ENCODE data around the gene RAD51AP1. TPM values are rescaled to one million over a fixed set of nuclear protein-coding genes. Genes with fewer than 3 reads are reported as not detected.

The RAD51AP1 gene
- total and polyA plus RNA-seq, 2 donors (not counting 3 experiments of a cell fraction or from before 2014, with no cell fraction given) = 9.0 to 23.1 TPM

DNA sequence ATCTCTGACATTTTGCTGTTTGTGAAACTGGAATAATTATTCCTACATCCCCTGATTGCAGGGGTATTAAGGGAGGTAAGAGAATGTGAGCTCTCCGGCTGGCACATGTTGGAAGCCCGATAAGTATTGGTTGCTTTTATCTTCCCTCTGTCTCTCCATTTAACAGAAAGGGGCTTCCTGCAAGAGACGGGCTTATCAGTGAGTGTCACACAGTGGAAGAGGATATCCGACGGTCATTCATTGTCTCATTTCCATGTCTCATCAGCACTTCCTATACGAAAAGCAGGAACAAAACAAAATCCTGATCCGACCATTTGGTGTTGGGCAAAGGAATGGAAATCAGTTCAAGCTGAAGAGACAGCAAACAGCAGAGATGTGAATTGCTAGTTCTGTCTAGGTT is 34.0 kb downstream of the RAD51AP1 start:
- H3K9ac ChIP-seq (replicated peaks; ENCODE audit: extremely low read depth, insufficient read depth, low read length) = no peak overlapping the region
- ChIA-PET POLR2A (no interaction called here), CTCF (no interaction called here)
- dilution Hi-C loops (cut with MboI; ENCODE audit: extremely low pct_ligation_motif_present, low sequenced_read_pairs) = no loop called here
- H2AFZ ChIP-seq (ENCODE audit: low read depth, low read length) = peak overlapping the region; percentile 1
- intact Hi-C loops (cut with micrococcal nuclease) = no loop called here
- H3K36me3 ChIP-seq (ENCODE audit: control insufficient read depth in 2 of 2, extremely low read depth in 1 of 2, insufficient read depth in 2 of 2, low read length in 2 of 2) = no peaks in the 10 kb centered on the region
- H3K4me1 ChIP-seq (ENCODE audit: control insufficient read depth, extremely low read depth, insufficient read depth, low read length) = peaks cover 12% of the 10 kb centered on the region
- no peaks in the 10 kb centered on the region for H4K20me1 ChIP-seq (replicated peaks; ENCODE audit: control insufficient read depth, extremely low read depth, insufficient read depth, low read length)
- H3K4me3 ChIP-seq (replicated peaks in 1 of 3; ENCODE audit: insufficient read depth in 1 of 3, low read depth in 1 of 3, low read length in 3 of 3) = no peak overlapping the region
- H3K79me2 ChIP-seq (ENCODE audit: control insufficient read depth, insufficient read depth, low read length) = no peaks in the 10 kb centered on the region
- H3K4me2 ChIP-seq (ENCODE audit: insufficient read depth, low read length) = peak overlapping the region; percentile 2
- no peak overlapping the region for H3K27ac ChIP-seq (ENCODE audit: insufficient read depth, low read depth, low read length)
- no peak for TF ChIP-seq POLR2A (IDR thresholded peaks at IDR 0.05; ENCODE audit: low read depth, low read length)
- TF ChIP-seq GATA2 (IDR thresholded peaks at IDR 0.05; ENCODE audit: insufficient read depth, insufficient read length, low read depth, low read length) = peak; percentile 77
- TF ChIP-seq FOS (IDR thresholded peaks at IDR 0.05; ENCODE audit: borderline replicate concordance, insufficient read depth, low read length) = peak; percentile 26
- peaks cover 2 to 3% of the 10 kb centered on the region in 2 experiments for H3K27me3 ChIP-seq (ENCODE audit: control insufficient read depth in 2 of 2, insufficient read depth in 2 of 2, low read length in 2 of 2)
- FAIRE-seq (peak; percentile 52), DNase-seq (ENCODE audit: low read depth, low spot score) (peak; percentile 36)
- no peaks in the 10 kb centered on the region for H3K9me3 ChIP-seq (replicated peaks; ENCODE audit: control insufficient read depth, insufficient read depth, low read length)
- no peaks in the 10 kb centered on the region for H3K9me1 ChIP-seq (replicated peaks; ENCODE audit: control insufficient read depth, extremely low read depth, insufficient read depth, low read length)
- BruUV-seq (replicated peaks) = no TSS peak

DNA sequence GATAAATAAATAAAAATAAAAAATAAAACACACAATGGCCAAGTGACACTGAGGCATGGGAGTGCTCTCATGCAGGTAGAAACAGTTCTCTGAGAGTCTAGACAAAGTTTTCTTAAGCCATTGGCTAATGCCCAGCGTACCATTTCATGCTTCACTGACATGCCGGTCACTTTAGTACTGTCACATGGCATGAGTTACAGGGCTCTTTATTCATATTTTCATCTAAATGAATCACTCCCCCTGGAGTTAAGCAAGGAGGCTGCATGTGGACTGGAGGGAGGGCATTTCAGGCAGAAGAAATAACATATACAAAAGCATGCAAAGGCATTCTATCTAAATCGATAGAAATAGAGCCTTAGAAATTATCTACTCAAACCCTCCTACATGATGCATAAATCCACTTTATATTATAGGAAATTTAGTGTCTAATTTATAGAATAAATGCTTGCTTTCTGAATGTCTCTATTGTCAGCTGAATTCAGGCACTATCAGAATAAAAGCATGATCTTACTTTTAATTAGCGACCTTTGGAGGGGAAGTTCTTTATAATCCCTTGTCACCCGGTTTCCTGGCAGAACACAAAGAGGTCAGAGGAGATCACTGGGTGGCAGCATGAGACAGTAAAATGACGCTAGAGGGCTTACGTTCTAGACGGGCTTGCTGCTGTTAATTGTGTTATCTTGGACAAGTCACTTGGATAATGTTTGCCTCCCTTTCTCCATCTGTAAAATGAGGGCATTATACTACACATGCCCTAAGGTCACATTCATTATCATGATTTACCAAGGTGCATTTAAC is 40.8 kb downstream of the RAD51AP1 start:
- BruUV-seq (replicated peaks) = no TSS peak
- Histone ChIP-seq H3K79me2 (ENCODE audit: control insufficient read depth, insufficient read depth, low read length) (no peaks in the 10 kb centered on the region), H3K36me3 (ENCODE audit: control insufficient read depth in 2 of 2, extremely low read depth in 1 of 2, insufficient read depth in 2 of 2, low read length in 2 of 2) (no peaks in the 10 kb centered on the region), H3K4me2 (ENCODE audit: insufficient read depth, low read length) (peak overlapping the region; percentile 22), H3K9ac (replicated peaks; ENCODE audit: extremely low read depth, insufficient read depth, low read length) (no peak overlapping the region), H3K27me3 (ENCODE audit: control insufficient read depth in 2 of 2, insufficient read depth in 2 of 2, low read length in 2 of 2) (peaks cover 4 to 7% of the 10 kb centered on the region in 2 experiments), H3K9me3 (replicated peaks; ENCODE audit: control insufficient read depth, insufficient read depth, low read length) (no peaks in the 10 kb centered on the region), H3K27ac (ENCODE audit: insufficient read depth, low read depth, low read length) (no peak overlapping the region), H4K20me1 (replicated peaks; ENCODE audit: control insufficient read depth, extremely low read depth, insufficient read depth, low read length) (no peaks in the 10 kb centered on the region), H3K9me1 (replicated peaks; ENCODE audit: control insufficient read depth, extremely low read depth, insufficient read depth, low read length) (no peaks in the 10 kb centered on the region), H3K4me1 (ENCODE audit: control insufficient read depth, extremely low read depth, insufficient read depth, low read length) (peaks cover 12% of the 10 kb centered on the region), H2AFZ (ENCODE audit: low read depth, low read length) (no peak overlapping the region), H3K4me3 (replicated peaks in 1 of 3; ENCODE audit: insufficient read depth in 1 of 3, low read depth in 1 of 3, low read length in 3 of 3) (no peak overlapping the region)
- ChIA-PET CTCF (interaction anchor here (0.6 to 2.5 kb wide), 4 partner anchors 11 to 179 kb away, joined by 3 to 10 read pairs (median 8); no protein-coding TSS in a partner anchor), POLR2A (no interaction called here)
- intact Hi-C loops (cut with micrococcal nuclease) = loop anchor here (1.0 kb wide), 1 partner anchor 179 kb away; no protein-coding TSS in a partner anchor
- FAIRE-seq (peak; percentile 77), DNase-seq (ENCODE audit: low read depth, low spot score) (peak; percentile 26)
- TF ChIP-seq GATA2 (IDR thresholded peaks at IDR 0.05; ENCODE audit: insufficient read depth, insufficient read length, low read depth, low read length) (no peak), POLR2A (IDR thresholded peaks at IDR 0.05; ENCODE audit: low read depth, low read length) (no peak), JUN (IDR thresholded peaks at IDR 0.05; ENCODE audit: borderline replicate concordance, insufficient read depth, insufficient read length, low read depth) (no peak), EZH2 (IDR thresholded peaks at IDR 0.05; ENCODE audit: borderline replicate concordance, low read depth, low read length, severe bottlenecking) (no peak), POLR2AphosphoS5 (IDR thresholded peaks at IDR 0.05; ENCODE audit: insufficient read depth, low read depth, low read length) (no peak), MYC (IDR thresholded peaks at IDR 0.05; ENCODE audit: low read depth, low read length) (no peak), FOS (IDR thresholded peaks at IDR 0.05; ENCODE audit: borderline replicate concordance, insufficient read depth, low read length) (no peak)
- TF ChIP-seq, protein P1, sequence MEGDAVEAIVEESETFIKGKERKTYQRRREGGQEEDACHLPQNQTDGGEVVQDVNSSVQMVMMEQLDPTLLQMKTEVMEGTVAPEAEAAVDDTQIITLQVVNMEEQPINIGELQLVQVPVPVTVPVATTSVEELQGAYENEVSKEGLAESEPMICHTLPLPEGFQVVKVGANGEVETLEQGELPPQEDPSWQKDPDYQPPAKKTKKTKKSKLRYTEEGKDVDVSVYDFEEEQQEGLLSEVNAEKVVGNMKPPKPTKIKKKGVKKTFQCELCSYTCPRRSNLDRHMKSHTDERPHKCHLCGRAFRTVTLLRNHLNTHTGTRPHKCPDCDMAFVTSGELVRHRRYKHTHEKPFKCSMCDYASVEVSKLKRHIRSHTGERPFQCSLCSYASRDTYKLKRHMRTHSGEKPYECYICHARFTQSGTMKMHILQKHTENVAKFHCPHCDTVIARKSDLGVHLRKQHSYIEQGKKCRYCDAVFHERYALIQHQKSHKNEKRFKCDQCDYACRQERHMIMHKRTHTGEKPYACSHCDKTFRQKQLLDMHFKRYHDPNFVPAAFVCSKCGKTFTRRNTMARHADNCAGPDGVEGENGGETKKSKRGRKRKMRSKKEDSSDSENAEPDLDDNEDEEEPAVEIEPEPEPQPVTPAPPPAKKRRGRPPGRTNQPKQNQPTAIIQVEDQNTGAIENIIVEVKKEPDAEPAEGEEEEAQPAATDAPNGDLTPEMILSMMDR (IDR thresholded peaks at IDR 0.05; ENCODE audit: extremely low read depth in 1 of 2, insufficient read depth in 1 of 2, low read depth in 1 of 2, low read length in 2 of 2) = no peak
- TF ChIP-seq, protein P2, sequence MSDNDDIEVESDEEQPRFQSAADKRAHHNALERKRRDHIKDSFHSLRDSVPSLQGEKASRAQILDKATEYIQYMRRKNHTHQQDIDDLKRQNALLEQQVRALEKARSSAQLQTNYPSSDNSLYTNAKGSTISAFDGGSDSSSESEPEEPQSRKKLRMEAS (IDR thresholded peaks at IDR 0.05; ENCODE audit: insufficient read depth, insufficient read length) = no peak
- dilution Hi-C loops (cut with MboI; ENCODE audit: extremely low pct_ligation_motif_present, low sequenced_read_pairs) = no loop called here

Measured in endothelial cell of umbilical vein (primary cell).